DMS79 treated with DMSO at 0.1 percent for 48 hours (cell line): Measurements from ENCODE around the gene ATOSA.

Experiments
- DNase-seq: peaks from one replicate; lab custom pipeline; 2025; lab: John Stamatoyannopoulos, UW

ATOSA gene

GRCh38 chr15:52682200-52682599, 3.0 kb upstream of the ATOSA start:
- no peak for DNase-seq

- DNase-seq = no peak
Measured at GRCh38 chr15:52681441-52681840, 2.3 kb upstream of the ATOSA start.

GRCh38 chr15:52680761-52681160, 1.6 kb upstream of the ATOSA start:
- DNase-seq = no peak

GRCh38 chr15:52680041-52680391, 828 bp upstream of the ATOSA start:
- DNase-seq = no peak

- DNase-seq = peak; percentile 4
Measured at GRCh38 chr15:52678468-52679231, 538 bp downstream of the ATOSA start.

GRCh38 chr15:52677593-52678467, 1.4 kb downstream of the ATOSA start:
- DNase-seq = peak; percentile 11

- DNase-seq = no peak
Measured at GRCh38 chr15:52674831-52675230, 4.4 kb downstream of the ATOSA start.

- DNase-seq = no peak
Measured at GRCh38 chr15:52673734-52674133, 5.5 kb downstream of the ATOSA start.

- DNase-seq = no peak
Measured at GRCh38 chr15:52673312-52673711, 5.9 kb downstream of the ATOSA start.

- no peak for DNase-seq
Measured at GRCh38 chr15:52672661-52673060, 6.5 kb downstream of the ATOSA start.

GRCh38 chr15:52670087-52670486, 9.1 kb downstream of the ATOSA start:
- no peak for DNase-seq

- no peak for DNase-seq
Measured at GRCh38 chr15:52668133-52668532, 11.1 kb downstream of the ATOSA start.

GRCh38 chr15:52667597-52667996, 11.6 kb downstream of the ATOSA start:
- no peak for DNase-seq

GRCh38 chr15:52663536-52664294, 15.5 kb downstream of the ATOSA start:
- no peak for DNase-seq

GRCh38 chr15:52661909-52662308, 17.3 kb downstream of the ATOSA start:
- no peak for DNase-seq

GRCh38 chr15:52660192-52660591, 19.0 kb downstream of the ATOSA start:
- DNase-seq = no peak

- DNase-seq = no peak
Measured at GRCh38 chr15:52658955-52659354, 20.2 kb downstream of the ATOSA start.

GRCh38 chr15:52657338-52657737, 21.9 kb downstream of the ATOSA start:
- DNase-seq = no peak

- DNase-seq = no peak
Measured at GRCh38 chr15:52656412-52656811, 22.8 kb downstream of the ATOSA start.

GRCh38 chr15:52653431-52653964, 25.7 kb downstream of the ATOSA start:
- DNase-seq = no peak

GRCh38 chr15:52652984-52653383, 26.2 kb downstream of the ATOSA start:
- no peak for DNase-seq

- DNase-seq = no peak
Measured at GRCh38 chr15:52652286-52652685, 26.9 kb downstream of the ATOSA start.
